OCI-LY1 (cell line): ENCODE results near the gene PTPRN2.

ENCODE experiments used
- H2AFZ ChIP-seq: fragments of 200-600 bp; sonication (generic), shearing (Covaris generic); 2 replicates; pipeline ENCODE4 v1.6.0; 2014; ENCODE audit warnings: antibody characterized with exemption, mild to moderate bottlenecking, low read length
- H3F3A ChIP-seq: fragments of 200-600 bp; sonication (generic), shearing (Covaris generic); 2 replicates; pipeline ENCODE4 v1.6.0; 2014; ENCODE audit warnings: mild to moderate bottlenecking, antibody characterized with exemption, low read length, moderate library complexity; ENCODE audit not compliant: insufficient read depth
- H3K27ac ChIP-seq: fragments of 200-600 bp; sonication (generic); 2 replicates; pipeline ENCODE4 v1.5.1; 2014; ENCODE audit warnings: low read length, mixed run types, mild to moderate bottlenecking, low read depth; ENCODE audit not compliant: poor library complexity, severe bottlenecking
- H3K27me3 ChIP-seq: fragments of 200-600 bp; sonication (generic); 2 replicates; pipeline ENCODE4 v1.6.0; 2014; ENCODE audit warnings: antibody characterized with exemption, mild to moderate bottlenecking, low read length, moderate library complexity; ENCODE audit not compliant: insufficient read depth
- H3K36me3 ChIP-seq: fragments of 200-600 bp; sonication (generic); 2 replicates; pipeline ENCODE4 v1.6.1; 2014; ENCODE audit warnings: mild to moderate bottlenecking, antibody characterized with exemption, low read length, moderate library complexity, mixed read lengths; ENCODE audit not compliant: insufficient read depth
- H3K4me1 ChIP-seq: fragments of 200-600 bp; sonication (generic); 2 replicates; pipeline ENCODE4 v1.5.1; 2014; ENCODE audit warnings: mild to moderate bottlenecking, low read length, moderate library complexity; ENCODE audit not compliant: insufficient read depth, severe bottlenecking
- H3K4me2 ChIP-seq: fragments of 200-600 bp; sonication (generic), shearing (Covaris generic); 2 replicates; pipeline ENCODE4 v1.6.1; 2014; ENCODE audit warnings: low read length
- H3K4me3 ChIP-seq: fragments of 200-600 bp; sonication (generic); 2 replicates; pipeline ENCODE4 v1.5.1; 2014; ENCODE audit warnings: low read length, low read depth, mild to moderate bottlenecking, mixed read lengths; ENCODE audit not compliant: poor library complexity, severe bottlenecking
- H3K79me2 ChIP-seq: fragments of 200-600 bp; shearing (Covaris generic); 2 replicates; pipeline ENCODE4 v1.6.1; 2016; ENCODE audit warnings: mixed run types, low read length, mixed read lengths; ENCODE audit not compliant: insufficient read depth
- H3K9ac ChIP-seq: fragments of 200-600 bp; sonication (generic), shearing (Covaris generic); 2 replicates; pipeline ENCODE4 v1.6.1; 2014; ENCODE audit warnings: mild to moderate bottlenecking, low read length, mixed read lengths
- H3K9me2 ChIP-seq: fragments of 200-600 bp; sonication (generic), shearing (Covaris generic); 2 replicates; pipeline ENCODE4 v1.6.1; 2014; ENCODE audit warnings: low read depth, mild to moderate bottlenecking, low read length, mixed read lengths
- H3K9me3 ChIP-seq: fragments of 200-600 bp; shearing (Covaris generic); 2 replicates; pipeline ENCODE4 v1.6.1; 2014; ENCODE audit warnings: low read length, mixed read lengths
- H4K20me1 ChIP-seq: fragments of 200-600 bp; sonication (generic), shearing (Covaris generic); 2 replicates; pipeline ENCODE4 v1.6.0; 2016; ENCODE audit warnings: mild to moderate bottlenecking, low read length; ENCODE audit not compliant: insufficient read depth
- CTCF ChIP-seq: fragments of 200-600 bp; sonication (generic), shearing (Covaris generic); IDR thresholded peaks from 2 replicates; pipeline ENCODE4 v1.5.1; 2017; ENCODE audit warnings: mild to moderate bottlenecking, antibody characterized with exemption, low read length, moderate library complexity, mixed read lengths
- EZH2 ChIP-seq: fragments of 200-600 bp; sonication (generic), shearing (Covaris generic); IDR thresholded peaks from 2 replicates; pipeline ENCODE4 v1.8.0; 2017; ENCODE audit warnings: borderline replicate concordance, mixed run types, mild to moderate bottlenecking, antibody characterized with exemption, low read length, moderate library complexity, mixed read lengths

Gene PTPRN2

GRCh38 chr7:158133057-158133456 is 454.6 kb downstream of the PTPRN2 start:
- Histone ChIP-seq H3K9me2 (no peaks in the 10 kb centered on the region), H2AFZ (no peak overlapping the region), H3K9ac (no peak overlapping the region), H3K36me3 (no peaks in the 10 kb centered on the region), H3K27me3 (no peaks in the 10 kb centered on the region), H4K20me1 (no peaks in the 10 kb centered on the region), H3K9me3 (no peaks in the 10 kb centered on the region; the same call in 1 of the 2 replicates), H3K4me2 (no peak overlapping the region), H3K27ac (no peak overlapping the region), H3F3A (no peaks in the 10 kb centered on the region), H3K79me2 (no peaks in the 10 kb centered on the region), H3K4me3 (no peak overlapping the region), H3K4me1 (no peaks in the 10 kb centered on the region)
- TF ChIP-seq CTCF (no peak), EZH2 (no peak)

- TF ChIP-seq EZH2 = no peak
- TF ChIP-seq CTCF = no peak
- Histone ChIP-seq H3K4me2 (no peak overlapping the region), H3K4me3 (no peak overlapping the region), H3K27me3 (no peaks in the 10 kb centered on the region), H3K79me2 (no peaks in the 10 kb centered on the region), H4K20me1 (no peaks in the 10 kb centered on the region), H3F3A (no peaks in the 10 kb centered on the region), H3K36me3 (no peaks in the 10 kb centered on the region), H3K9ac (no peak overlapping the region), H3K9me2 (no peaks in the 10 kb centered on the region), H3K27ac (no peak overlapping the region), H2AFZ (no peak overlapping the region), H3K4me1 (no peaks in the 10 kb centered on the region), H3K9me3 (no peaks in the 10 kb centered on the region; the same call in 1 of the 2 replicates)
Observed at GRCh38 chr7:158130023-158130409, 457.6 kb downstream of the PTPRN2 start.

- H3F3A ChIP-seq = no peaks in the 10 kb centered on the region
- H3K4me2 ChIP-seq = no peak overlapping the region
- no peak for TF ChIP-seq EZH2
- TF ChIP-seq CTCF = no peak
- no peaks in the 10 kb centered on the region for H3K27me3 ChIP-seq
- no peaks in the 10 kb centered on the region for H4K20me1 ChIP-seq
- no peak overlapping the region for H3K4me3 ChIP-seq
- H3K4me1 ChIP-seq = no peaks in the 10 kb centered on the region
- no peak overlapping the region for H2AFZ ChIP-seq
- no peaks in the 10 kb centered on the region for H3K9me2 ChIP-seq
- no peaks in the 10 kb centered on the region for H3K36me3 ChIP-seq
- no peaks in the 10 kb centered on the region; the same call in 1 of the 2 replicates for H3K9me3 ChIP-seq
- H3K79me2 ChIP-seq = no peaks in the 10 kb centered on the region
- H3K9ac ChIP-seq = no peak overlapping the region
- H3K27ac ChIP-seq = no peak overlapping the region
Observed at GRCh38 chr7:158129037-158130022, 458.3 kb downstream of the PTPRN2 start.
